NK-92 treated with Interleukin-12 subunit alpha and Interleukin-12 subunit beta, amount 100 ng/mL, for 24 hours (cell line): Measurements from ENCODE around the gene ARID3B.
"Not testable (repeated sequence)": the region's sequence is repeated elsewhere in the genome, so short reads cannot be mapped to it uniquely, and the experiment has no call there.

Source experiments
- DNase-seq: peaks from one replicate; lab custom pipeline; 2025; lab: John Stamatoyannopoulos, UW

ARID3B gene

DNA sequence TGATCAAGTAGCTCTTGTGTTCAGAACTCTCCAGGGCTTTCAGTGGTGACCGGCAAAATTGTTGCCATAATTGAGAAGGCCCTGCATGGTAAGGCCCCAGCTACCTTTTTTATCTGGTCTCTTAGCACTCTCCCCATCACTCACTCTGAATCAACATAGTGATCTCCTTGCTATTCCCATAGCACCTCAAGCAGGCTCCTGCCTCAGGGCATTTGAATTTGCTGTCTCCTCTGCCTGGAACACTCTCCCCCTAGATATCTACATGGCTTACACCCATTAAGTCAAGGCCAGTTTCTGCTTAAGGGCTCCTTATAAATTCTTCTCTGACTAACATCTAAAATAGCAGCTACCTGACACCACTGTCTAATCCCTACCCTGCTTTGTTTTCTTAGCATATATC lies 3.3 kb upstream of the ARID3B start:
- DNase-seq, result no peak

DNA sequence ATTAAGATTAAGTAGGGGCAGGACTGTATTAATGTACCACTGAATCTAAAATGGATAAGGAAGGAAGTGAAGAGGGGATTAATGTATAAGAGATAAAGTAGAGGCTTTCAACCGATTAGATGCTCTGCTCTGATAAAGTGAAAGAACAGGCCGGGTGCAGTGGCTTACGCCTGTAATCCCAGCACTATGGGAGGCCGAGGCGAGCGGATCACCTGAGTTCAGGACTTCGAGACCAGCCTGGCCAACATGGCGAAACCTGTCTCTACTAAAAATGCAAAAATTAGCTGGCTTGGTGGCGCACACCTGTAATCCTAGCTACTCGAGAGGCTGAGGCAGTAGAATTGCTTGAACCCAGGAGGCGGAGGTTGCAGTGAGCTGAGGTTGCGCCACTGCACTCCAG lies 1.5 kb upstream of the ARID3B start:
- DNase-seq, result not testable (repeated sequence)

DNA sequence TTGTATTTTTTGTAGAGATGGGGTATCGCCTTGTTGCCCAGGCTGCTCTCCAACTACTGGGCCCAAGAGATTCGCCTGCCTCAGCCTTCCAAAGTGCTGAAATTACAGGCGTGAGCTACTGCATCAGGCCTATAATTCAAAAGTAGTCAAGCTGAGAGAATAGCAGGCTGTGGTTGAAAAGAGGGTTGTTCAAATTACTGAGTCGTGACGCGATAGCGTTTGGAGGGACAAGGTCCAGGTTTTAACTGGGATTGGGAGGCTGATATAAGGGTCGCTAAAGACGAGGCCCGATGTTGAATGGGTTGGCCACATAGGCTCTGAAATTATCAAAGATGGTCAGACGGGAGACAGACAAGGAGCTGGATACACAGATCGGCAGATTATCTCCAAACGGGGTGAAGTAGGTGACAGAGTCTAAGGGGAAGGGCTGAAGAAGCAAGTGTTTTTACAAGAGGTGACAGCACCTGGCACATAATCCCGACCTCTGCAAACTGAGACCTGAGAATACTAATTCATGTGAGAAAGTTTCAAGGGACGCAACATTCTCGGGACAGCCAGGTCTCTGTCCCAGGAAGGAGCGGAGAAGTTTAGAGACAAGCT lies 759 bp upstream of the ARID3B start:
- no peak for DNase-seq

DNA sequence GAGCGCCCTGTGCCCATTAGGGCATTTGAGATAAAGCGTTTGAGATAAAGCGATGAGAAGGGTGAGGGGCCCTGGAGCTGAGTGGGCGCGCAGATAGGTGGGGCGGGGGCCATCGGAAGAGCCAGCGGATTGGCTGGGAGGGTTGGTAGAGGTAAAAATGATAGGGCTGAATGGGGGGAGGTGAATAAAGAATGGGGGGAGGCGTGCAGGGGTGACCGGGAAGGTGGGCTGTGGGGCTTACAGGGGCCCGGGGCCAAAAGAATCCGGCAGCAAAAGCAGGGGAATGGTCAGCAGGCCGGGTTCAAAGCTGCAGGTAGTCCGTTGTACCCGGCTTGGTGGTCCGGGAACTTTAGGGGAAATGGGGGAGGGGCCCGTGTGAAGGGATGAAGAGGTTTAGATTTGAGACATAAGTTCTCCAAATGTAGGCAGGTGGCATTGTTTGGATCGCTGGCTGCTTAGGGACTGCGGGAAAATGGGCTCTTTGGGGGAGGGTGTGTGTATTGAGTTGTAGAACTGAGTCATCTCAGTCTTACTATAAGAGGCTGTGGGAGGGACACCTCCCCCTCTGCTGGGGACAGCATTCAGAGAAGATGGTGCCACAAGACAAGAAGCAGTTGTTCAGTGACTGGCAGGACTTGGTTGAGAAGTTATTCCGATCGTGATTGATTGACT lies 610 bp downstream of the ARID3B start:
- peak; percentile 72 for DNase-seq

DNA sequence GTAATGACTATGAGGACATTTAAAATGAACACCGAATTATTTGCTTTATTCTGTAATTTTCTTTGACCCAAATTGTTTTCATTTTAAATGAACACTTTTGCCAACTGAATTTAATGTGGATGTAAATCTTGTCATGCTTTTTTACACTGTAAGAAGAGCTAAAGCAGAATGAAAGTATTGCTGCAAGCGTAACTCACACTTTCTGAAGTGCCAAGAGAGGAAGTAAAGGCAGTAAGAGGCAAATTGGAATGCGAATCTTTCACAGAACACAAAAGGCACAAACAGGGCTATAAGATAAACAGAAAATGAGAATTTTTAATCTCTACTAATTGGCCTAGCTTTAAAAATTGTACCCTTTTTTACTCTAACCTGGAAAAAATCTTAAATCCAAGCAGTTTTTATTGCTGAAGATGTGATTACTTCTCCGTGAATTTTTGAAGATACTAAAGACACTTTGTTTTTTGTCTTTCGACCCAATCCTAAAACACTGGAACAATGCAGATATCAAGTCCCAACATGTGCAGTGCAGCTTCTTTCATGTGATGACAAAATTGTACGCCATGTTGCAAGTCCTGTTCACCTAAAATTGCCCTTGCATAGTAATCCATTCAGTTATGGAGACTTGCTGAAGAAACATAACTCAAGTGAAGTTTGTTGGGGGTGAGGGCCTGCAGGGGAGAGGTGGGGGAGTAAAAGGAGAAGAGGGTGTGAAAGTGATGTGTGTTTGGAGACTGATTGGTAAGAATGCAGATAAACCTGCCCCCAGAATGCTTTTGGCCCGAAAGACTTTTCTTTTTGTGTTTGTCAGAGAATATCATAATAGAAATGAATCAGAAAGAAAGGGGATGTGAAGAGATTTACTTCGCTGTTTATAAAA lies 1.4 kb downstream of the ARID3B start:
- no peak for DNase-seq

DNA sequence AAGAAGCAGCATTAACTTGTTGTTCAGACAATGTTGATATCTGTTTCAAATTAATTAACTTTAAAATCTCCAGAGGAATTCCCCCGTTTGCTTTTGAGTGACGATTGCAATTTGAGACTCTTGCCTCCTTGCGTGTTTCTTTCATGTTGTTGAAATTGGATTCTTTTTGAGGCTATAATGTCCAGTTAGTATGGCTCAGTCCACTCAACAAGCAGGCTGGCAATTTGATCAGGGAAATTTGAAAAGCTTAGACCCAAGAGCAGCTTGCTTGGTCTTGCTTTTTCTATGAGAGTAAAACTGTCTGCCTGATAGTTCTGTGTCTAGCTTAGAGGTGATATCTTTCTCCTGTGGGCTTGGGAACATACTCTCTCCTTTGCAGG lies 2.0 kb downstream of the ARID3B start:
- DNase-seq, result no peak

DNA sequence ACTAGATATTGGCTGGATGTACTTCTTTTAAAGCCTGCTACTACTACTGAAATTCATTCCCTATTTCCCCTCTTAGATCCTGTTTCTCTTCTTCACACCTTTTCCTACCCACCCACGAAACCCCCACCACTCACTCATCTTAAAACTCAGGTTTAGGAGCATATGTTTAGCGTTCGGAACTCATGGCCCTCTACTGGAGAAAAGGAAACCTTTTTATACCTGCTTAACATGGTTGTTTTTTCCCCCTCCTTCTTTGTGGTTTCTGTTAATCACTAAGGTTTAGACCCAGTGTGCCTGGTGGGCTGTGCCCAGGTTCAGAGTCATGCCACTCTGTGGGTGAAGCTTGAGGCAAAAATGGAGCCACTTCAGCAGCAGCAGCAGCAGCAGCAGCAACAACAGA lies 2.6 kb downstream of the ARID3B start:
- DNase-seq, result no peak

DNA sequence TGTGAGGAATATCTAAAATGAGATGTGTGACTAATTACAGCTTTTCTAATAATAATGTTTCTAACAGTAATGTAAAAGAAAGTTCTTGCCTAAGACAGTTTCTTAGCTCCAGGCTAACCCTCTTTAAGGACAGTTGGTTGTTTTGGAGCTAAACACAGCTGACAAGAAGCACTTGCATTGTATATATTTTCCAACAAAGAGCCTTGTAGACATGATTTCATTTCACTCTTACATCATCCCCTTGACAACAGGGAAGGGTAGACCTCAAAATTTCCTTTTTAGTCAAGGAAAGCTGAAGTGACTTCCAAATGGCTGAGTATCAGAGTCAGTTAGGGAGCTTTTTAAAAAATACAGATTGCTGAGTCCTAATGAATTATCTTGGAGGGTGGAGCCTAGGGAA lies 4.1 kb downstream of the ARID3B start:
- DNase-seq, result no peak

DNA sequence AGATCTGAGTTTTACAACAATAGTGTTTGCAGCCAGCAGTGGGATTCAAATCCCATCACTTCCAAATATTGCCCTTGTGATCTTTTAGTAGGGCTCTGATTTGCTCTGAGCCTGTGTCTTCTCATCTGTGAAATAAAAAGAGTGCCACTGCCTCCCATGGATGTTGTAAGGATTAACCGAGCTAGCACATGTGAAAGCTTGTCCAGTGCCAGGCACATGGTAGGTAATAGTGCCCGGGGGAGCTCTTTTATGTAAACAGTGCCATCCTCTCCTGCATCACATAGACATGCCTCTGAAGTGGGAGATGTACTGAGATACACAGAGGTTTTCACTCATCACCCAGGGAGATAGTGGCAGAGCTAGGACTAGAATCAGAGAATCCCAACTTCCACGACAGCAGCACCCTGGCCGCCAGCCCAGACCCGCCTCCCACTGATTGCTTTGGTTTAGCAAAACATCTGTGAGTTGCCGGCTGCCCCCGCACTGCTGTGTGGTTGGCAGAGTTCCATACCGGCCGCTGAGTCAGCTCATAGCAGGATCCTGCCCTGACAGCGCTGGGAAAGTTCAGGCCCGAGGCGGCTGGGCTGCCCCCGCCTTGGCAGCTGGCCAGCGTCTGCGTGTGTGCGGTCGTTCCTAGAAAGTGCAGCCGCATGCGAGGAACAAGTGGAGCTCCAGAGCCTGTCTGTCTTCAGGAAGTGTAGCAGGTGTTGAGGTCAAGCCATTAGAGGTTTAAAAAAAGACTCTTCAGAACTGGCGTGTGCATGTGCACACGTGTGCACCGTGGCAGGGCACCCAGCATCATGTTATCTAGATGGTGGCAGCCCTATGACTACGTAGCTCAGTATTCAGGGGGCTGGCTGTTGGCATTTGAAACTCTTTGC lies 5.0 kb downstream of the ARID3B start:
- DNase-seq, result no peak

DNA sequence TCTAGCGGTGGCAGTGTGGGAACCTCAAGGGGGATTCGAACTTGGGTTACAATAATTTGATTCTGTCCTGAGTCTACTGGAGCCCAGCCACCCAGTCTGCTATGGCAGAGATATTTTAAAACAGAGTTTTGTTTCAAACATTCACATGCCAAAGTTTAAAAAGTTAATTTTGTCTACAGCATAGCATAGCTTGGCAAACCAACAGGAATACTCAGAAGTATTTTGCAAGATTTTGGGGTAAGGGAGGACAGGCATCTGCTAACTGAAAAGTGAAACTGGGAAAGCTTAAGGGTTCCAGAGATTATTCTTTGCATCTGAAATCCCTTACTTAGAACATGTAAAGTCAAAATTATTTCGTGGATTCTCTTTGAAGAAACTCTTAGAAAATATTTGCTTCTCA lies 6.6 kb downstream of the ARID3B start:
- no peak for DNase-seq

DNA sequence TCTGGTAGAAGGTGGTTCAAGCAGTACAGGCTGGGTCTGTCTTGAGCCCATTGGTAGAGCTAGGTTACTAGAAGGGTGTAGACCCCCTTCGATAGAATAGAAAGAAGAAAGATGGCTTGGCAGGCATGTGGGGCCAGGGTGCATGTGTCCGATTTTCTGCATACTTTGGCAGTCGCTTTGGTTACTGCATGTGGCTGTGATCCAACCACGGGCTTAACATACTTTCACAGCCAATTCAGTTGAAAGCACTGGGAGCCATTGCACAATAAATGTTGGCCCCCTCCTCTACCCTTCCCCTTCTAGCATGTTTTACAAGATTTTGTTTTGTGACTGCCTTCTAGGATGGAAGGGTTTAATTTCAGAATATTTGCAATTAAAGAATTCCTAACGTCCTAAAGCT lies 7.2 kb downstream of the ARID3B start:
- DNase-seq, result no peak

DNA sequence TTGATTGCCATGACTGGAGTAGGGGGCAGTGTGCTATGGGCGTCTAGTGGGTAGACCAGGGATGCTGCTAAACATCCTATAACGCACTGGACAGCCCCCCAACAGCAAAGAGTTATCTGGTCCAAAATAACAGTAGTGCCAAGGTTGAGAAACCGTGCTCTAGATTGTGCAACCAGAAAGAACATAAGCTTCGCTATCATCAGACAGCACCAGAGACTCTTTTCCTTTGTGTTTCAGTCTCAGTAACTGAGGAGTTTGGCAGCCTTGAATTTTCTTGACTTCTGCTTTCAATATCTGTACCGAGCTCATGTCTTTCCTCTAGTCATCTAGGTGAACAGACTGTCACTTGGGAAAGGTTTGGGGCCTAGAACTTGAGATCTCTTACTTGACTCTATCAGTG lies 8.8 kb downstream of the ARID3B start:
- no peak for DNase-seq

DNA sequence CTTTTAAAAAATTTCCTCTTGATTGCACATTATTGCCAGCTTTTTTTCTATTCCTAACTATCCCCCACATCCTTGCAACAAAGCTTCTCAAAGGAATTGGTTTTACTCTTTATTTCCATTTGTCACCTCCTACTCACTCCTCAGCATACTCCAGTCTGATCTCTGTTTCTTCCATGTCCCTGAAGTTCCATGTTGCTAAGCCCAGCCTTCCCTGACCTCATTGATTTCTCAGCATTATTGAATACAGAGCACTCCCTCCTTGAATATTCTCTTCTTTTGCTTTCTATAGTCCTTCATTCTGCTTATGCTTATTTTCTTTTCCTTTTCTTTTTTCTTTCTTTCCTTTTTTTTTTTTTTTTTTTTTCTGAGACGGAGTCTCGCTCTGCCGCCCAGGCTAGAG lies 10.7 kb downstream of the ARID3B start:
- no peak for DNase-seq

DNA sequence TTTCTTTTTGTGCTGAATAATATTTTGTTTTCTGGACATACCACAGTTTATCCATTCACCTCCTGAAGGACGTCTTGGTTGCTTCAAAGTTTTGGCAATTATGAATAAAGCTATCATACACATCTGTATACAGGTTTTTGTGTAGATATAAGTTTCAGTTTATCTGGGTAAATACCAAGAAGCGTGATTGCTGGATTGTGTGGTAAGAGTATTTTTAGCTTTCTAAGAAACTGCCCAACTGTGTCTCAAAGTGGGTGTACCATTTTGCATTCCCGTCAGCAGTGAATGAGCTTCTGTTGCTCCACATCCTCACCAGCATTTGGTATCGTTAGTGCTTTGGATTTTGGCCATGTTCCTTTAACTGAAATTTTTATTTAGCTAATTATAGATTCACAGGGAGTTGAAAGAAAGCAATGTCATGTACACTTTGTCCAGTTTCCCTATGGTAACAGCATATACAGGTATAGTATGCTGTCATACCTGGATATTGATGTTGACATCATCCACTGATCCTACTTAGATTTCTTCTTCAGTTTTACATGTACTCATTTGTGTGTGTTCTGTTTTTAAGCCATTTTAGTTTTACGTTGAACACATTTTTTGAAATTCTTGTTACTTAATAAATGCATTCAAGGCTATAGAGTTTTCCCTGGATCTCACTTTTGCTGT lies 11.9 kb downstream of the ARID3B start:
- no peak for DNase-seq

DNA sequence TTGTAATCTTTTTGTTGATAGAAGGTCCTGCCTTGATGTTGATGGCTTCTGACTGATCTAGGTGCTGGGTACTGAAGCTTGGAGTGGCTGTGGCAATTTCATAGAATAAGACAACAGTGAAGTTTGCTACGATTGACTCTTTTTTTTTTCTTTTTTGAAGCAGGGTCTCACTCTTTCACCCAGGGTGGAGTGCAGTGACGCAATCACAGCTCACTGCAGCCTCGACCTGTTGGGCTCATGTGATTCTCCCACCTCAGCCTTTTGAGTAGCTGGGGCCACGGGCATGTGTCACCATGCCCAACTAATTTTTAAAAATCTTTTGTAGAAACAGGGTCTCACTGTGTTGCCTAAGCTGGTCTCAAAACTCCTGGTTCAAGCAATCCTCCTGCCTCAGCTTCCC lies 14.2 kb downstream of the ARID3B start:
- DNase-seq, result peak; percentile 48

DNA sequence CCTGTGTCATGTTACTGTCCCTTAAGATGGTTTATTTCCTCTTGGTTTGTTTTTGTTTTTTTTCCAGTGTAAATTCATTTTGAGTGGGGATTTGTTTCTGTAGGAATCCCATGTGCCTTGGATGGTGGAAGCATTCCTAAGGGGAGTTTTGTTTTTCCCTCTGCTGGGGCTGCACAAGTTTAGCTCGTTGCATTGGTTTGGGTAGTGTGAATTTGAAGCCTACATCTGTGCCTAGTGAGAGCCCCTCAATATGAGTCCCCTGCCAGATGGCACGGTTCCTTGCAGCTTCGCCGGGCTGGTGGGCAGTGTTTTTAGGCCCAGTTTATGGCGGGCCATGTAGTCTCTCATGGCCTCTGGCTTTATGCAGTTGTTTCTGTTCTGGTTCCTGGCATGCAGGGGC lies 17.7 kb downstream of the ARID3B start:
- DNase-seq, result no peak

DNA sequence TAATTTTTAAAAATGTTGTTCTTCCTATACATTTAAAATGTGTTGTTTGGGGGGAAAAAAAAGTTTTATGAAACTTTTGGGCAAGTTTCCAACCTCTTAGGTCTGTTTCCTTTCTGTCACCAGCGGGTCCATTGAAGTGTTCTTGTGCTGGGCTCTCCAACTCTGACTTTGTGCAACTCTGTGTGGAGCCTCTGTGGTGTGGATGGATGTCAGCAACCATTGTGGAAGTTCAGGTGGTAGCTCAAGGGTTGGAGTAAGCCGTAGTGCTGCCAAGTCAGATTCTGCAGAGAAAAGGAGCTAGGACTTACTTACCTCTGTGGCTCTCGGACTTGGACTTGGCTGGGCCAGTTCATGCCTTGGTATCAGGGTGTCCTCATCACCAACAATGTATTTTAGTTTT lies 22.4 kb downstream of the ARID3B start:
- no peak for DNase-seq

DNA sequence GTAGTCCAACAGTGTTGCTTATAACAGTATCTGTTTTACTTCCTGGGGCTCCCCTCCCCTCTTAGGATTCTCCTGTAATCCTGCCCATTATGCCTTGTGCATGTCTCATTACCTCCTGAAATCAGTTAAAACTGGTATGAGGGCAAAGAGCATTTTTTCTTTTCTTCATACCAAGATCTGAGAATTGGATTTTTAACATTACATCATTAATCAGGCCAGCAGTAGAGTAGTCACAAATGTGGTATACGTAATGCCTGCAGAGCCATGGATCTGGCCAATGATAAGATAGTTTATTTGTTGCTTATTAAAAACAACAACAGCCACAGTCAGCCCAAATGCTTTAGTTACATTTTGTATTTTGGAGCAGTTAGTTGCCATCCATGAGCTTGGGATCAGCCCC lies 23.2 kb downstream of the ARID3B start:
- no peak for DNase-seq

DNA sequence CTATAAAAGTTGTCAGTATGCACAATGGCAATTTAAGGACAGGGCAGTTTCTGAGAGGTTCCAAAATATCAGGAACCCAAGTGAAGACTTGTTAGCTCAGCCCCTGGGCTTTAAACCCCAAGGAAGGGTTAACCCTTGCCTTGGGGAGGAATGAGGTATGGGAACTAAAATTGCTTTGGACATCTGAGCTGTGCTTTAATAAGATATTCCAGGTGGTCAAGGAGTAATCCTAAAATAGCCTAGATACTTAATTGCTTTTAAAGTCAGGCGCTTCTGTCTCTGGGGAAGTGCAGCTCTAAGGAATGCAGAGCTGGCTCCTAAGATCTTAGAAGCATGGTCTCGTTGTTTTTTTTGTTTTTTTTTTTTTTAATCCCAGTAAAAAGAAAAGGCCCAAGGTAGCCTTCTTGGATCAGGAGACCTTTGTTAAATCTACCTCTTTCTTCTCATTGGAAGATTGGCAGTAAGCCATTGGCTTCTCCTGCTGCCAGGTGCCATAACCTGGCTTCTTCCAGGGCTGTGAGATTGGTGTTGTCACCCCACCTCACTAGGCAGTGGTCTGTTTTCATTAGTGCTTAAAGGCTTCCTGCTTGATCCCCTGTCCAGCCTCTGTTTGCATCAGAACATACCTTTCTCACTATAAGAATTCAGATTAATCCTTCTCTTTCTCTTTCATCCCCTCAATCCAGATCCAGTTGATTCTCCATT lies 24.5 kb downstream of the ARID3B start:
- DNase-seq, result no peak

DNA sequence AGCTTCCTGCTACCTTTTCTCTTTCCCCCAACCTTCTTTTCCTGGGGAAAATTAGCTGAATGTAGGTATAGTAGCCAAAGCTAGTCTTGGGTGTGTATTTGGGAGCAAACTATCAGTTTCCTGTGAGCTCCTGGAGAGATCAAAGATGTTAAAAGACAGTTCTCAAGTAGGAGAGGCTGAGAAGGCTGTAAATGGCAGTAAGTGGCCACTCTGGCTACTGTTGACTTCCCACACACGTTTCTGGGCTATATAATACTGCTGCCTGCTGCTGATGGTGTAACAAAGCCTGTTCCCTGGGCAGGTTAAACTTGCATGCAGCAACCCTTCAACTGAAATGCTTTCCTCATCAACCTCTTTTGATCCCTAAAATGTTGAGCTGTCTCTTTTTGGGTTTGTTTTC lies 27.6 kb downstream of the ARID3B start:
- DNase-seq, result no peak

DNA sequence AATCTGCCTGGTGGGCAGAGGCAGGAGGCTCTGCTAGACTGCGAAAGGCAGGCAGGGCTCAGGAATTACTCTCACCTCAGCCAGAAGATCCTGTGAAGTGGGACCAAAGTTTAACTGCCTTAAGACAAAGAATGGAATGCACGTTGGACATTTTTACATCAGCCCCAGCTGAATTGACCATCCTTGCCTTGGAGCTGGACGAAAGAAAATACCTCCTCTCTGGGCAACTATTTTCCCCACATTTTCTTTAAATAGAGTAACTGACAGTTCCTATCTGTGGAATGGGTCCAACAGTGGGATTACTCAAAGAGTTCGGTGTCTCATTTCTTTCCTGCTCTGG lies 28.7 kb downstream of the ARID3B start:
- no peak for DNase-seq
